K562 (cell line): Measurements from ENCODE around the gene ZNF280D. TPM values are rescaled to one million over a fixed set of nuclear protein-coding genes. Genes with fewer than 3 reads are reported as not detected.

Experiments used
- BRCA1 ChIP-seq, 2 experiments: fragments of 450-650 bp in 1 of 2; sonication (generic) in 1 of 2; formaldehyde crosslinking in 1 of 2; IDR thresholded peaks; 2 replicates each; pipeline versions ENCODE4 v1.5.0 to v1.6.1; 2017 to 2020; ENCODE audit warnings: mild to moderate bottlenecking in 1 of 2, missing genetic modification reagents in 1 of 2
- EP400 ChIP-seq: fragments of 450-650 bp; IDR thresholded peaks from 2 replicates; pipeline ENCODE4 v1.6.1; 2017; ENCODE audit warnings: antibody characterized with exemption, mild to moderate bottlenecking, moderate library complexity
- FIP1L1 ChIP-seq: fragments of 200-400 bp; formaldehyde crosslinking; IDR thresholded peaks from 2 replicates; pipeline ENCODE4 v1.6.1; 2018; ENCODE audit warnings: mild to moderate bottlenecking, low read depth, low read length; ENCODE audit not compliant: poor library complexity, severe bottlenecking
- GATAD2A ChIP-seq: fragments of 450-650 bp; IDR thresholded peaks from 2 replicates; pipeline ENCODE4 v1.6.1; 2017
- GTF2A2 ChIP-seq: IDR thresholded peaks from 2 replicates; pipeline ENCODE4 v1.6.1; 2016; ENCODE audit warnings: mild to moderate bottlenecking, missing genetic modification characterization, missing compliant biosample characterization
- HNRNPLL ChIP-seq: fragments of 200-400 bp; formaldehyde crosslinking; IDR thresholded peaks from 2 replicates; pipeline ENCODE4 v1.6.1; 2017; ENCODE audit warnings: low read length, low read depth, mild to moderate bottlenecking; ENCODE audit not compliant: poor library complexity, severe bottlenecking
- HSF4 ChIP-seq: fragments of 250-450 bp; sonication (Bioruptor Pico); IDR thresholded peaks from 2 replicates; pipeline ENCODE4 v2.1.2; 2022; ENCODE audit warnings: mild to moderate bottlenecking, moderate library complexity, borderline replicate concordance
- JUND ChIP-seq, 2 experiments: IDR thresholded peaks; 2 replicates in 1 of 2; 3 replicates in 1 of 2; pipeline ENCODE4 v1.6.1; 2011; ENCODE audit warnings: borderline replicate concordance in 2 of 2, low read depth in 2 of 2, low read length in 2 of 2, improper control_type of control experiment in 1 of 2, missing biosample characterization in 1 of 2, missing genetic modification characterization in 1 of 2, missing genetic modification reagents in 1 of 2
- L3MBTL2 ChIP-seq: fragments of 450-650 bp; IDR thresholded peaks from 2 replicates; pipeline ENCODE4 v1.6.1; 2016; ENCODE audit warnings: mild to moderate bottlenecking, moderate library complexity
- MYC ChIP-seq, 2 experiments: fragments of 250-450 bp in 1 of 2; sonication (Bioruptor Pico) in 1 of 2; IDR thresholded peaks; 2 replicates each; pipeline versions ENCODE4 v1.5.1 to v1.6.1; 2012 to 2021; ENCODE audit warnings: low read depth in 2 of 2, borderline replicate concordance in 1 of 2, improper control_type of control experiment in 1 of 2, low read length in 1 of 2, mild to moderate bottlenecking in 1 of 2, moderate library complexity in 1 of 2
- PHB2 ChIP-seq: fragments of 450-650 bp; IDR thresholded peaks from 2 replicates; pipeline ENCODE4 v1.6.1; 2017; ENCODE audit warnings: low read depth
- PHF21A ChIP-seq: fragments of 450-650 bp; IDR thresholded peaks from 2 replicates; pipeline ENCODE4 v1.6.1; 2017; ENCODE audit warnings: low read depth, borderline replicate concordance
- RBM15 ChIP-seq: fragments of 200-400 bp; formaldehyde crosslinking; IDR thresholded peaks from 2 replicates; pipeline ENCODE4 v1.6.1; 2018; ENCODE audit warnings: mild to moderate bottlenecking, low read length, moderate library complexity; ENCODE audit not compliant: insufficient read depth
- SMAD2 ChIP-seq: fragments of 150-350 bp; IDR thresholded peaks from 2 replicates; pipeline ENCODE4 v1.6.1; 2014; ENCODE audit warnings: low read depth, mild to moderate bottlenecking, low read length
- SP2 ChIP-seq: IDR thresholded peaks from 2 replicates; pipeline ENCODE4 v1.6.1; 2011; ENCODE audit warnings: mild to moderate bottlenecking, low read depth, low read length, moderate library complexity; ENCODE audit not compliant: poor library complexity, severe bottlenecking; ENCODE audit errors: extremely low read depth
- ZKSCAN3 ChIP-seq: fragments of 250-450 bp; sonication (Bioruptor Pico); IDR thresholded peaks from 2 replicates; pipeline ENCODE4 v1.4.0; 2020
- ZNF766 ChIP-seq: fragments of 200-800 bp; sonication (Bioruptor generic); conservative IDR thresholded peaks from 2 replicates; pipeline ENCODE4 v1.6.1; 2016; ENCODE audit warnings: missing genetic modification characterization, missing compliant biosample characterization
- polyA plus RNA-seq, 8 experiments: library from polyadenylated mRNA; depleted of rRNA in 4 of 8; stranded (reverse) in 5 of 8; unstranded in 3 of 8; fragments of >200 nt; fragmentation: Nextera tagmentation in 2 of 8; fragmentation: Illumina TruSeq in 1 of 8; extraction: Ambion mirVana in 2 of 8; extraction: Trizol in 1 of 8; gene quantifications; 2 replicates each; pipeline versions ENCODE4 v1.2.1 to v1.2.3, GENCODE V29; 2011 to 2014; ENCODE audit warnings: inconsistent platforms in 1 of 8, missing spikeins in 1 of 8
- total RNA-seq, 7 experiments: library from RNA; depleted of rRNA in 6 of 7; stranded (reverse); fragments of >200 nt in 6 of 7; fragmentation: Illumina TruSeq in 2 of 7; extraction: Trizol in 2 of 7; gene quantifications; 2 replicates each; pipeline versions ENCODE4 v1.2.1 to v1.2.3, GENCODE V29; 2011 to 2021; ENCODE audit warnings: low replicate concordance in 1 of 7
- TF ChIP-seq, protein P1 (sequence below), 2 experiments: fragments of 250-450 bp in 1 of 2; fragments of 450-650 bp in 1 of 2; sonication (Bioruptor Pico) in 1 of 2; IDR thresholded peaks; 2 replicates each; pipeline versions ENCODE4 v1.6.1 to v1.8.0; 2016 to 2021; ENCODE audit warnings: mild to moderate bottlenecking in 2 of 2, moderate library complexity in 2 of 2, missing compliant biosample characterization in 1 of 2, missing genetic modification characterization in 1 of 2
- TF ChIP-seq, protein P2 (sequence below): fragments of 250-450 bp; sonication (Bioruptor Pico); IDR thresholded peaks from 2 replicates; pipeline ENCODE4 v1.8.0; 2022; ENCODE audit warnings: moderate library complexity, mild to moderate bottlenecking, inconsistent platforms
- TF ChIP-seq, protein P3 (sequence below): fragments of 450-650 bp; IDR thresholded peaks from 2 replicates; pipeline ENCODE4 v1.7.0; 2016; ENCODE audit warnings: borderline replicate concordance
- TF ChIP-seq, protein P4 (sequence below): fragments of 450-650 bp; conservative IDR thresholded peaks from 2 replicates; pipeline ENCODE4 v1.6.1; 2016; ENCODE audit warnings: missing genetic modification characterization, low read depth, mild to moderate bottlenecking, missing compliant biosample characterization, moderate library complexity

ZNF280D gene
- total and polyA plus RNA-seq, 9 of the 15 experiments (the other 6 are each of a cell fraction or from before 2014, with no cell fraction given), result 8.3 to 21.8 (median 18.4) TPM

DNA sequence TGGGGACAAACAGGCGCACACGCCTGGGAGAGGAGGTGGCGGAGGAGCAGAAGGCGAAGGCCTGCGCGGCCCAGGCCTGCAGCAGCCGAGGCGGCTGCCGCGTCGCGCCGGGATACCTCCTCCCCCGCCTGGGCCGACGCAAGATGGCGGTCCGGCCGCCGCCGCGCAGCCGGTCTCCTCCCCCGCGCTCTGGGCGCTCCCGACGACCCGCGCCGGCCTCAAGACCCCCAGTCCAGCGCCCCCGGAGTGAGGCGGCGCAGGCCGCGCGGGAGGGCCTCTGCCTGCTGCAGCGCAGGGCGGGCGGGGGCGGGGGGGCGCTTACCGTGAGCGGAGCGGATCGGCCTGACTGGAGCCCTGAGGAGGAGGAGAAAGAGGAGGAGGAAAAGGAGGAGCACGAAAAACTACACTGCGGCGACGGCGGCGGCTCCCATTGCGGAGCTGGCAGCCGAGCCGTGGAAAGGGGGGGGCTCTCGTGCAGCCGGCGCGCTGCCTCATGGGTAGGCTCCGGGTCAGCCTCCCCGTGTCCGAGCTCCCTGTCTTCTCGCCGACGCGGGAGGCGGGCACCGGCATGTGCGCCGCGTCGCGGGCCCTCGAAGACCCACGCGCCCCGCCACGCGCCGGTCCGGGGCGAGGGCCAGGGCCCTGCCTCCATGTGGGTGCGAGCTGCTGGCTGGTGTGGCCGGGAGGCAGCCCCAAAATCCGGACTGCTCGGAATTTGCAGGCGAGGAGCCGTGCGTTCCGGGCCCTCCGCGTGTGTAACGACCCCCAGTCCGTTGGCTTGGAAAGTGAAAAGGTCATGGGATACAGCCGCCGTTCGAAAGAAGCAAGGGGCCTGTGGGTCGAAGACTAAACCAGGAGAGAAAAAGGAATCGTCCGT lies at the start of gene ZNF280D (continued):
- TF ChIP-seq ZKSCAN3 (CRISPR knock-in tag), result no peak
- TF ChIP-seq GATAD2A, result peak; percentile 79; the same call in 1 of the 2 replicates
- TF ChIP-seq FIP1L1, result peak; percentile 93
- TF ChIP-seq BRCA1 (IDR thresholded peaks at IDR 0.05), result no peak
- TF ChIP-seq BRCA1 (CRISPR knock-in tag; IDR thresholded peaks at IDR 0.05), result peak; percentile 99
- peak; percentile 71; the same call in 1 of the 2 replicates for TF ChIP-seq EP400
- TF ChIP-seq HSF4 (CRISPR knock-in tag), result no peak
- TF ChIP-seq SMAD2, result no peak
- TF ChIP-seq, protein P1, sequence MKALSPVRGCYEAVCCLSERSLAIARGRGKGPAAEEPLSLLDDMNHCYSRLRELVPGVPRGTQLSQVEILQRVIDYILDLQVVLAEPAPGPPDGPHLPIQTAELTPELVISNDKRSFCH (CRISPR knock-in tag; IDR thresholded peaks at IDR 0.05), result no peak
- TF ChIP-seq, protein P1 (tag; IDR thresholded peaks at IDR 0.05), result peak; percentile 98
- TF ChIP-seq HNRNPLL, result peak; percentile 92
- TF ChIP-seq PHF21A, result no peak
- TF ChIP-seq, protein P2, sequence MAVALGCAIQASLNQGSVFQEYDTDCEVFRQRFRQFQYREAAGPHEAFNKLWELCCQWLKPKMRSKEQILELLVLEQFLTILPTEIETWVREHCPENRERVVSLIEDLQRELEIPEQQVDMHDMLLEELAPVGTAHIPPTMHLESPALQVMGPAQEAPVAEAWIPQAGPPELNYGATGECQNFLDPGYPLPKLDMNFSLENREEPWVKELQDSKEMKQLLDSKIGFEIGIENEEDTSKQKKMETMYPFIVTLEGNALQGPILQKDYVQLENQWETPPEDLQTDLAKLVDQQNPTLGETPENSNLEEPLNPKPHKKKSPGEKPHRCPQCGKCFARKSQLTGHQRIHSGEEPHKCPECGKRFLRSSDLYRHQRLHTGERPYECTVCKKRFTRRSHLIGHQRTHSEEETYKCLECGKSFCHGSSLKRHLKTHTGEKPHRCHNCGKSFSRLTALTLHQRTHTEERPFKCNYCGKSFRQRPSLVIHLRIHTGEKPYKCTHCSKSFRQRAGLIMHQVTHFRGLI (CRISPR knock-in tag), result peak; percentile 84
- TF ChIP-seq, protein P3, sequence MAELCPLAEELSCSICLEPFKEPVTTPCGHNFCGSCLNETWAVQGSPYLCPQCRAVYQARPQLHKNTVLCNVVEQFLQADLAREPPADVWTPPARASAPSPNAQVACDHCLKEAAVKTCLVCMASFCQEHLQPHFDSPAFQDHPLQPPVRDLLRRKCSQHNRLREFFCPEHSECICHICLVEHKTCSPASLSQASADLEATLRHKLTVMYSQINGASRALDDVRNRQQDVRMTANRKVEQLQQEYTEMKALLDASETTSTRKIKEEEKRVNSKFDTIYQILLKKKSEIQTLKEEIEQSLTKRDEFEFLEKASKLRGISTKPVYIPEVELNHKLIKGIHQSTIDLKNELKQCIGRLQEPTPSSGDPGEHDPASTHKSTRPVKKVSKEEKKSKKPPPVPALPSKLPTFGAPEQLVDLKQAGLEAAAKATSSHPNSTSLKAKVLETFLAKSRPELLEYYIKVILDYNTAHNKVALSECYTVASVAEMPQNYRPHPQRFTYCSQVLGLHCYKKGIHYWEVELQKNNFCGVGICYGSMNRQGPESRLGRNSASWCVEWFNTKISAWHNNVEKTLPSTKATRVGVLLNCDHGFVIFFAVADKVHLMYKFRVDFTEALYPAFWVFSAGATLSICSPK, result no peak
- TF ChIP-seq RBM15, result no peak
- TF ChIP-seq MYC (IDR thresholded peaks at IDR 0.05; ENCODE audit: low read depth, low read length), result peak; percentile 88
- TF ChIP-seq MYC (CRISPR knock-in tag; IDR thresholded peaks at IDR 0.05; ENCODE audit: borderline replicate concordance, low read depth), result no peak
- TF ChIP-seq ZNF766 (CRISPR knock-in tag), result peak; percentile 87
- peak; percentile 100 for TF ChIP-seq L3MBTL2
- TF ChIP-seq, protein P4, sequence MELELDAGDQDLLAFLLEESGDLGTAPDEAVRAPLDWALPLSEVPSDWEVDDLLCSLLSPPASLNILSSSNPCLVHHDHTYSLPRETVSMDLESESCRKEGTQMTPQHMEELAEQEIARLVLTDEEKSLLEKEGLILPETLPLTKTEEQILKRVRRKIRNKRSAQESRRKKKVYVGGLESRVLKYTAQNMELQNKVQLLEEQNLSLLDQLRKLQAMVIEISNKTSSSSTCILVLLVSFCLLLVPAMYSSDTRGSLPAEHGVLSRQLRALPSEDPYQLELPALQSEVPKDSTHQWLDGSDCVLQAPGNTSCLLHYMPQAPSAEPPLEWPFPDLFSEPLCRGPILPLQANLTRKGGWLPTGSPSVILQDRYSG (tag), result peak; percentile 91
- TF ChIP-seq PHB2, result no peak
- TF ChIP-seq JUND (IDR thresholded peaks at IDR 0.05; ENCODE audit: borderline replicate concordance, low read depth, low read length), result peak; percentile 69
- TF ChIP-seq JUND (tag; IDR thresholded peaks at IDR 0.05; ENCODE audit: borderline replicate concordance, low read depth, low read length), result peak; percentile 18; the same call in 1 of the 3 replicates
- no peak for TF ChIP-seq SP2
- TF ChIP-seq GTF2A2 (tag), result no peak
